ENCODE measurements around the gene BOD1L1.
A peak's percentile ranks its signal among the peaks of the same experiment; 100 is the strongest.

BOD1L1 gene

DNA sequence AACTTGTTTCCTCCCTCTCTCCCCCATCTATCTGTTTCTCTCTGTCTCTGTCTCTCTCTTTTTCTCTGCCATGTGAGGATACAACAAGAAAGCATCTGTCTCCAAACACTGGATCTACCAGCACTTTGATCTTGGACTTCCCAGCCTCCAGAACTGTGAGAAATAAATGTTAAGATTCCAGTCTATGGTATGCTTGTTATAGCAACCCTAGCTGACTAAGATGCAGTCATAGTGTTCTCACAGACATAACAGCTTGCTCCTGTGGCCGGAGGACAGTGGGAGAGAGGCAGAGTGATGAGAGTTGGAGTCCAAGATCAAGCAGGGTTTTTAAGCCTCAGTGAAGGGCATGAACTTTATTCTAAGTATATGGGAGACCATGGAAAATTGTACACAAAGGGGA is 74.4 kb downstream of the BOD1L1 start:
- DNase-seq, result no peak

DNA sequence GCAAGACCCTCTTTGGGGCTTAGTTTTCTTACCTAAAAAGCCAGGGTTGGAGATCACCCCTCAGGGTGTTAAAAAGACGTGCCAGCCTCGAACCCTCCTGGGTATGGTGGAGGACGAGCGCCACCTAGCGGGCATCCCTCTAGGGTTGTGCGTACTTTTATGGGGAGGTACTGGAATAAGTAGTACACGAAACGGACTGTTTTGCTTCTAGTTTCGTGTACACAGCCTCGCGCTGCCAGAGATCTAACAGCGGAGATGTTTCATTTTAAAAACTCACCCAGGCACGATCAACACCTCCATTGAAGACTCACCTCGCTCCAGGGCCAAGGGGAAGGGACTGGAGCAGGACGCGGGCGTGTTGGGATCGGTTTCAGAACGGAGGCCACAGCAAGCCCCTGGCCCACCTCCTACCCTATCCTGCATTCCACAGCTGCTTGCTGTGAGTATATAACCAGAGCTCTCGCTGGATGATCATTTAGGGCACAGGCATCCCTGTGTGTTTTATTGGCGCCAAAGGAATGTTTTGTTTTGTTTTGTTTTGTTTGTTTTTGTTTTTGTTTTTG is 78.5 kb downstream of the BOD1L1 start:
- peak; percentile 79 for DNase-seq

DNA sequence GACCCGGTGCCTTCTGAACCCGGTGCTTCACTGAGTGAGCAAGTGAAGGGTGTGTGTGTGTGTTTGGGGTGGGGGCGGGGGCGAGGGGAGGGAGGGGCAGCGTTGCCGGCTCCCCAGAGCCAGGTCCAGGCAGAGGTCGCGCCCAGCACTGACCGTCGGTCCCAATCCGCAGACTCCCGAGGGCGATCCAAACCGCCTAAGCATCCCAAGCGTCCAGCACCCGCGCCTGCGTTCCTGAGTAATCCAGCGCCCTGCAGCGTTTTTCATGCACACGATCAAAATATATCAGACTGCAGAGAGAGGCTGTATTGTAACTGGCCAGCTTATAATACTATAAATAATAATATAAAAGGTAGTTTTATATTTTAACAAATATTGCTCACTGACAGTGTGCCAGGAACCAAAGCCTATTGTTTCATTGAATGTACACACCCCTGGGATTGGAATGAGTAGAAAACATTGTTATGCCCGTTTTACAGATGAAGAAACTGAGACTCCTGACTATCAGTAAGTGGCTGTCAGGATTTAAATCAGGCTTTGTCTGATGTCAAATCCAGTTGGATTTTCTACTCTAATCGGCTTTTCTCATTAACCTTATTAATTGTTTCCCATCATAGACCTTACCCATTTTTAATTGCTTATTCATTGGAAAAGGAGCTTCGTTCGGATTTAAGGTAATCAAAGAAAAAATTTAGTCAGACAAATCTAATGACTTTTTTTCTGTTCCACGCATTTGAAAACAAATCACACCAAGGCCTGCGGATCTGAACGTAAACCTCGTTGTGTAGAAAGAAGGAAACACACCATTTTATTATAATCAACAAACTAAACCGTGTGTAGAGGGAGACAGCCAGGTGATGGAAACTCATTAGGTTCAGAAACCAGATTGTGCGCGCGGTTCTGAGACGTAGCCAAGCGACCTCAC is 79.2 kb downstream of the BOD1L1 start:
- DNase-seq, result no peak

DNA sequence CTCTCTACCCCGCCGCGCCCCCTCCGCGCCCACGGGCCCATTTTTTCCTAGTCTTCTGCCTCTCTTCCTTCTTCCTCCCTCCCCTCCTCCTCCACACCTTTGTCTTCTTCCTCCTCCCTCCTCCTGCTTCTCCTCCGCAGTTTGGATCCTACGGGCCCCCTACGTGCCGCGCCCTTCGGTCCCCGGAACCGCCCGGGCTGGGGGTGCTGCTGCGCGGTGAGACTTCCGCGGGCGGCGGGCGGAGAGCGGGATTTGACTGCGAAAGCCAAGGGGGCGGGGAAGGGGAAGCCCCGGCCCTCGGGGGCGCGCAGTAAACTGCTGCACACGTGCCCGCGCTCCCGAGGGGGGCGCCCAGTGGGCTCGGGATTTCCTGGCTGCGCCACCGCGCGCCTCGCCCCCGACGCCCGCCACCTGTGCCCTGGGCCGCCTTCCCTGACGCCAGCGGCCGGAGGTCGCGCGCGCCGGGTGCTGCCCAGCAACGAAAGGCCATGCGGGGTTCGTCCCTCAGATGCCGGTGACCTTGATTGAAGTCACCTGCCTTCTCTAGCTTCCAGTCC is 80.0 kb downstream of the BOD1L1 start:
- DNase-seq, result peak; percentile 37

DNA sequence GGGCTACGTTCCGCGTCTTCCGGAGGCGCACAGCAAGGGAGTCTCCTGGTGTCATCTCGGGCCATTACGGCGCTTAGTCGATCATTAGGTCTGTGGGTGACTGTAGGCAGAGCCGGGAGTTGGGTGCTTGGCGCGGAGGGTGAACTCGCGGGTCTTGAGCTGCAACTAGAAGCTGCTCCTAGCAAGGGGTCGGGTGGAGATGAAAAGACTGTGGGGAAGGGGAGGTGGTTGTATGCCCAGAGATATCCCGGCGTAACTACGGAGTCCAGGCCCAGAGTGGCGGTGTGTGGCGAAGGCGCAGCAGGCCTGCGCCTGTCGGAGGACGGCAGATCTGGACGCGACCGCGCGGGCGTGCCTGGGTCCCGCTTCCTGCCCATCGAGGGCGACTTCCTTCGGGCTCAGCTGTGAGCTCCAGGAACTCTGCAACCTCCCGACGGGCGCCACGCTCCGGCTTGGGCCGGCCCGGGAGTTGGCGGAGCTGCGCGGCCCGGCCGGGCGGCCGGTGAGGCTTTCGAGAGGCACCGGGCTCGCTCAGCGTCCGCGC is 80.5 kb downstream of the BOD1L1 start:
- no peak for DNase-seq

DNA sequence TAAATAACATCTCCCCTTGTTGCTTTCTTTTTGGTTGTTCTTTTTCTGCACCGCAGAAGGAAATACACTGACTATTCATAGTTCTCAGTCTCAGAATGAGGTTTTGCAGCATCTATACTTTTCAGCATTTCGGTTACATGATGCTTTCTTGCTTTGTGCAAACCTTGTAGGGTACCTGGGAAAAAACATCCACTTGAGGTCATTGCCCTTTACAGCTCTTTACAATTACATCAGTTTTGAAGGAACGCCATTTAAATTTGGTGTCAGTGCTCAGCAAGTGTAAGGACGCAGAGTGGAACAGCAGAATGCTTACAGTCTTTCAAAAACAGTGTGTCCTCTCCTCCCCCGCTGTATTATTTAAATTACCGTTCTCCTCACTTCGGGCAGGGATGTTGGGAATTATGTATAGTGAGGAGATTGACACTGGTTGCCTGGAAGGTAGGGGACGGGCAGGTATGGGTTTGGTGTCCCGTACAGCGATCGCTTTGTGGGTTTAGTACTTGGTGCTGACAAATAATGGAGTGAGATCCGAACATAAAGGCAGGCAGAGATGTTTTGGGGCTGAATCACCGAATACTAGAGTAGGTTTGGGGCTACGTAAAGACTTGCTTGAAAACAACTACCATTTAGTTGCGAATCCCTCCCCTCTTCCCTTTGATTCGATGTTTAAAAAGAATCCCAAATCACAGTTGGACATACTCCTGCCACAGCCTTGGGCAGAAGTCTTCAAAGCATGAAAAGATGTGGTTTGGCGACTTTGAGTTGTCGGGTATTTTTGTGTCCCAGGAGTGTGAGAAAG is 81.2 kb downstream of the BOD1L1 start:
- no peak for DNase-seq

DNA sequence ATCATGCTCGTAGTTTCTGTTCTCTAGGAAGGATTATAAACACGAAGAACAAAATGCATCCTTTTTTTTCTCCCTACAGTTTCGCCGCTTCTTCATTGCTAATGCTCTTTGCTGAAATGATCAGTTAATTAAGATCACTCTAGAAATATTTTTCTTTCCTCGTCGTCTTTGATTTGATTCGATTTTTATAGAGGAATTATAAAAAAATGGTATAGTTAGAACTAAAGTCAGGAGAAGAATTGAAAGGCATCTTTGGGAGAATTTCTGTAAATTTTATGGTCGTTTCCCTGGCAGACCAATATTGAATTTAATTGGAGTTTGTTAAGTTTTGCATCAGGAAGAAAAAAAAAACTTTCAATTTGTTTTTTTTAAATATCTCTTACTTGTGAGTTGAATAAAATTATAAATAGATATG is 82.1 kb downstream of the BOD1L1 start:
- no peak for DNase-seq

DNA sequence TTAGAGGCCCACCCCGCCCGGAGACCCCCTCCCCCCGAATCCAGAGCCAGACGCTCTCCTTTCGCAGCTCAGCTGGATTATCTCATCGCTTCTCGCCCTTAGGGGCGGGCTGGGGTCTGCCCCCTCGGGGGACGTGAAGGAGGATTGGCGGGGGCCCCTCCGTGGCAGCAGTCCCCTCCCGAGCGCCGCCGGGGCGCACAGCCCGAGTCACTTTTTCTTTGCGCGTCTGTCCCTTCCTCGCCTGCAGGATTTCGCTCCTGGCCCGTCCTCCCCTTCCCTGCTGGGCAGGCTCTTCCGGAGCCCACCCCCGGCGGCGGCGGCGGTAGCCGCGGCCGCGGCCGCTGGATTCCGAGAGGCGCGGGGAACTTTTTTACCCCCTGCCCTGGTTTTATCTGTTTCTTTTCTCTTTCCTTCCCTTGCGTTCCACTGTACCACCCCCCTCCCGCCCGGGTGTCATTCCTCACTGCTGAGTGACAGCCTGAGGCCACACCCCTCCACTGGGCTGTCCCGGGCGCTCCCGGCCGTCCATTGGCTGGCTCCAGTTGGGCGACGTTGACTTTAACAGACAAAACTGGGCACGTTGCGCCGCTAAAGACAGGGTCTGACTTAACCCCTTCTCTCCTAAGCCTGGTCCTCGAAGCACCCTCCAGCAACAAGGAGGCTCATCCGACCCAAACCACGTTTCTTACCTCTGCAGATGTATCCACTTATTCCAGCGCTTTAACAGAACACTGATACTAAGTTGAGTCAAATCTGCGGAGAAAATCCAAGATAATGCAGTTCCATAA is 82.7 kb downstream of the BOD1L1 start:
- DNase-seq, result peak; percentile 29

DNA sequence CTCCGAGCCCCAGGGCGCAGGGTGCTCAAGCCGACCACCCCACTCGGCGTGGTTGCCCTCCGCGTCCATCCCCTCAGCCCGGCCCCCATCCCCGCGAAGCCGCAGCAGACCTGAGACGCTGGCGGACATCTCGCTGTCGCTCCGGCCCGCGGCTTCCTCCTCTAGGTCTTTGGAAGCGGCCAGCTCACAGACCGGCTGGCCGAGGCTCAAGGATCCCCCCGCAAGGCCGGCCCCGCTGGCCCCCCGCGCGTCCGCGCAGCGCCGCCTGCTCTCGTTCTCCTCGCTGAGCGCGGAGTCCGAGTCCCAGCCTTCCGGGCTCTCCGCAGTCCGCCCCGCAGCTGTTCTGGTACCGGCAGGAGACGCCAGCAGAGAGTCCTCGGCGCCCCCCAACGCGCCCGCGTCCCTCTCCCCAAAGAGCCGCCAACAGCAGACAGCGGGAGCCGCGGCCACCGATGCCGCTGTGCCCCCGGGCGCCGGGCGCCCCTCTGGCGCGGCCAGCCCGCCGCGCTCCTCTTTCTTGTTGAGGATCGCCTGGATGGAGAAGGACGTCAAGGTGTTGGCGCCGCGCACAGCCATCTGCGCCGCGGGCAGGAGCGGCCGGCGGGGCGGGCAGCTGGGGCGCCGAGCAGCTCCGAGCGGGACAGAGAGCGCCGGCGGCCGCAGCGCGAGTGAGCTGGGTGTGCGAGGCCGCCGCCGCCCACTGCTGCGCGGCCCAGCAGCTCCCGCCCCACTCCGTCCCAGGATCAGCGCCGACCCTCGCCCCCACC is 83.5 kb downstream of the BOD1L1 start, which contains the start of gene NKX3-2:
Gene NKX3-2 (minus strand): TSS at position 670 of the 767 bp plus-strand sequence. CDS start 94 bp downstream, at position 576.
- DNase-seq, result no peak

DNA sequence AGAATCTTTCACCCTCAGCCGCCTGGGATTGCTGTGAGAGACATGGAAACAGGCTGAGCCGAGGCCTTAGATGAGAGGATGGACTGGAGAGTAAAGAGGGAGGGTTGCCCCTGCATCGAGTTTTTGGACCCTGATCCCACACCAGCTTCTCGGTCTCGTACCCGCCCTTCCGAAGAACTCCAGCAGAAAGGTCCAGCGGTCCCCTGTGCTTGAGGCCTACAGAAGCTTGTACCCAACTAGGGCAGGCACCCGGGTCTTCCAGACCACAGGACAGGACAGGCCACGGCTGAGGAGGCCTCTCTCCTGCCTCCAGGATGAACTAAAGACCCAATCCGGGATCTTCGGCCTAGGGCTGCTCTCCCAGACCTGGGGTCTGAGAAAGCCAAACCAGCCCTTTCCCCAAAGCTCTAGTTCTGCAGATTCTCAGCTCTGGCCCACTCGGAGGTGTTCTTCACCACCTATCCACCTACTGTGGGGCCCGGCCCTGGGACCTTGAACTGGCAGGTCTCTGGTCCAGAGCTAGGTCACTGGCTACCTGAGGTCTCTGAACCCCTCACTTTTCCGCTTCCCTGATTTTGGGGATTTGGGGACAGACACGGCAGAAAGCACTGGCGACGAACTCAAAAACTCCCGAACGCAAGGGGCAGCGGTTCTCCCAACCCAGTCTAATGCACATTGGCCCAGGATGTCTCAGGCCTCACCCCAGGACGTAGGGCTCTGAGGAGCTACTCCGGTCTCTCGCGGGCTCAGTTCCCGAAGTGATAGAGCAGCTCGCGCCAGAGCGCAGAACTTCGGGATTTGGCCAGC is 84.3 kb downstream of the BOD1L1 start:
- DNase-seq, result no peak

DNA sequence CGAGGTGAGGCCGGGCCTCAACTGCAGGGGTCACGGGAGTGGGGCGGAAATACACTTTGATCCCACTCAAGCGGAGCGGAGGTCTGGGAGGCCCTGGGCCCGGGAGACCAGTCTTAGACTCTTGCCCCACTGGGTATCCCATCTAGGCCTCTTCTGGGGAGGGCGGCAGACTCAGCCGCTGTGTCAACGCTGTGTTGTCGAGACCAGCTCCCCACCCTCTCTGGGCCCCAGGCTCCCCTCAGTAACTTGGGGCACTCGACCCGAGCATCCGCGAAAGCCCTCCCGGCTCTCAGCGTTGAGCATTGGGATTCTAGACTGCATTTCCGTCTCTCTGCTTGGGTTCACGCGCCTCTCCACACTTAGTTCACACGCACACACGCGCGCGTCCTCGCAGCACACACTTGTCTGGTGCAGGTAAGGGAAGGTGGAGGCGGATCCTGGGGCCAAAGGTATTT is 84.9 kb downstream of the BOD1L1 start:
- no peak for DNase-seq

DNA sequence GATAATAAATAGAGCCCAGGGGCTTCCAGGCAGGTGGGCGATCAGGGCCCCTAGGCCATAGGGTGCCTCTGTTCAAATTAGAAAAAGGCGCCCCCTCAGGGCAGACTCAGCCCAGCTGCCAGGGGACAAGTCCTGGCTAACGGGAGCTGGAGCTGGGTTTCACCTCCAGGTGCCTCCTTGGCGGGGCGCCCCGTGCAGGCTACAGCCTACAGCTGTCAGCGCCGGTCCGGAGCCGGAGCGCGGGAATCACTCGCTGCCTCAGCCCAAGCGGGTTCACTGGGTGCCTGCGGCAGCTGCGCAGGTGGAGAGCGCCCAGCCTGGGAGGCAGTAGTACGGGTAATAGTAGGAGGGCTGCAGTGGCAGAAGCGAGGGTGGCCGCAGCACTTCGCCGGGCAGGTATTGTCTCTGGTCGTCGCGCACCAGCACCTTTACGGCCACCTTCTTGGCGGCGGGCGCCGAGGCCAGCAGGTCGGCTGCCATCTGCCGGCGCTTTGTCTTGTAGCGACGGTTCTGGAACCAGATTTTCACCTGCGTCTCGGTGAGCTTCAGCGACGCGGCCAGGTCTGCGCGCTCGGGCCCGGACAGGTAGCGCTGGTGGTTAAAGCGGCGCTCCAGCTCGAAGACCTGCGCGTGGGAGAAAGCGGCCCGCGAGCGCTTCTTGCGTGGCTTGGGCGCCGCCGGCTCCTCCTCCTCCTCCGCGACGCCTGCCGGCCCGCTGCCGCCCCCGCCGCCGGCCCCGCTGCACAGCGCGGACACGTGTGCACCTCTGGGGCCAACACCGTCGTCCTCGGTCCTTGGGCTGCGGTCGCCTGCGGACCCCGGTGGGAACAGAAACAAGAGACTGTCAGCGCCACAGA is 85.6 kb downstream of the BOD1L1 start:
- DNase-seq, result peak; percentile 24

DNA sequence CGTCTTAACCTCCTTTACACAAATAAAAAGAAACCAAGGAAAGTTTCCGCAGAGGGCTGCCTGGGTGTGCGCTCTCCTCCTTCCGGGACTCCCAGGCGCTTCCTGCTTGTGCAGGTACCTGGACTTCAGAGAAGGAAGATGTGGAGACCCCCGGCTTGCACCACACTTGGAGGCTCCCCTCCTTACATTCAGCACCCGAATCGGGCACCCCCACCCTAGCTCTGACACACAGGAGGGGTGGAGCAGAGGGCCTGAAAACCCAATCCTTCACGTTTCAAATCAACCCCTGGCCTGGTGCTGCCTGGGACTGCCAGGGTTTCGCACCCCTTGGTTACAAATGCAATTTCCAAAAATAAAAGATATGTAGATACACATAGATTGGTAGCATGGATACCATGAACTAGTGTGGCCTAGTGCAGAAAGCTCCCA is 86.3 kb downstream of the BOD1L1 start:
- DNase-seq, result no peak

DNA sequence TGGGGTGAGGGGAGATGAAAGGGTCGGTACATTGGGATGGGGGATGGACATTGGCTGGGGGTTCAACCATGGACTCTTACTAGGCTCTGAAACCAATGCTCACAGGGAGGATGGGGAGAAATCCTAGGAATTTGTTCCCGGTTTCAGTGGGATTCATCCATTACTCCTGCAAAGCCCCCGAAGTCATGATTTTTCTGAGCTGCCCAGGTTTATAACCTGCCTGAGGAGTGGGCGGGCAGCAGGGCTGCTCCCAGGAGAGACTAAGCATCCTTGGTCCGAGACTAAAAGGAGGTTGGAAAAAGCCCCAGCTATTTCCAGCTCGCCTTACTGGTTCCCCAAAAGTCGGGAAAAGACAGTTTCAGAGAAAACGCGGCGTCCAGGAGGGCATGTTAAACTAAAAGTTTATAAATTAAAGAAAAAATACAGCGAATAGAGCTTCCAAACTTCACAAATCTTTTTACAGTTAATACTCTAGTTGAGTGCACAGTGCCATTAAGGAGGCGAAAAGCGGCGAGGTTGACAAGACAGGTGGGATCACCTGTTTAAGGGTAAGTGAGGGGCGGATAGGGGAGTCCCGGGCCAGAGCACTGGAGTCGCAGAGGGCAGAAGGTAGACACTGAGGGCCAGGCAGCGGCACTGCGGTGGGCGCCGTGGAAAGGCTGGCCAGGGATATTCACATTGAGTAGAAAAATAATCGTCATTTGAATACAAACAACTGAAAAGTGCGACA is 86.9 kb downstream of the BOD1L1 start:
- DNase-seq, result no peak

DNA sequence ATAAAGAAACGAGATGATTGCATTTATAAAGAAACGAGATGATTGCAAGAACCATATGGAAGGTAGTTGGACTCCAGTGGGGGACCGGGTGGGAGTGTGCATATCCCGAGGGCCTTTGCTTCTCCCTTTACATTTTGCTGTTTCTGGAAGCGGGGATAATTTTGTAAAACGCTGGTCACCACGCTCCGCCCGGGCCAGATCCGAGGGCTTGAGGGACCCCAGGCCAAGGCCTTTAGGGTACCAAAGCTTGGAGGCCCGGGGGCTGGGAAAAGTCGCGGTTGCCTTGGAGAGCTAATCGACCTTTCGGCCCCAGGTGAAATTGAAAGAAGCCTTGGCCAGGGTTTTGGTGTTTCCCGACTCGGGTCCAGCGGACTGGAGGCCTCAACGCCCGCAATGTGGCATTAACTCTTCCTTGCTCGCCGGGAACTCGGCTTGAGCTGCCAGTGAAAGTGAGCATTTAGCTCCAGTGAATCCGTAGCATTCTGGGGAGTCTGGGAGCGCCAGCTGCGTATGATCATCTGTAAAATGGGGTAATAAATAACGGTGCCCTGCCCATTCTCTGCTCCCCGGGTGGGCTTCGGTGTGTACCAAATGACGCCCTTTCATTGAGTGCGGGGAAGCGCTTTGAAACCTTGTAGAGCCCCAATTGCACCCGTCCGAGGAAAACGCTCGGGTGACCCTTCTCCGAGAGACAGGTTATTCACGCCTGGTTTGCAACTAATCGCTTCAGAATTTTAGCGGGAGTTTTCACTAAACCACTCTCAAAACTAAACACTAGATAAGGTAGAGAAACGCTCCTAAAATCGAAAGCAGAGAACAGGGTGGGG is 87.7 kb downstream of the BOD1L1 start:
- no peak for DNase-seq

DNA sequence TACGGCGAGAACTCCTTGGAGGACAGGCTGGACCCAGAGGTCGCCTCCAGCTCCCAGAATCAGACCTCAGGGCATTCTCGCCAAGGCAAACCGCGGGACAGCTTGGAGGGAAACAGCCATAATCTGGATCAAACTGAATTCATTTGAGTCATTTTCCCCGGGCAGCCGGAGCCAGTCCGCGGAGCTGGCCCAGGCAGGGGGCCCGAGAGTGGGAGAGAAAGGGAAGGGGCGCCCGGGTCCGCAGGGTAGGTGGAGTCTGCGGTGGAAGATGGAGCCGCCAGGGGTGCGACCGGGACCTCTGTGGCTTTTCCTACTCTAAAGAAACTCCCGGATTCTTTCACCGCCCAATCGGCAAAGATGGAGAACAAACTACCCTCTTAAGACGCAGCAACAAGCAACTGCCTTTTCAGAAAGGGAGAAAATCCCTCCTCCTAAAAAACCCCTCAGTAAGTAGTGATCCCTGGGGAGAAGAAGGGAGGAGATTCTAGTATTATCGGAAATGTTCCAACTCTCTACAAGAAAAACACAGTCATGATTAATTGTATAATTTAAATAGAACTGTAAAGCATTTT is 88.4 kb downstream of the BOD1L1 start:
- DNase-seq, result no peak

DNA sequence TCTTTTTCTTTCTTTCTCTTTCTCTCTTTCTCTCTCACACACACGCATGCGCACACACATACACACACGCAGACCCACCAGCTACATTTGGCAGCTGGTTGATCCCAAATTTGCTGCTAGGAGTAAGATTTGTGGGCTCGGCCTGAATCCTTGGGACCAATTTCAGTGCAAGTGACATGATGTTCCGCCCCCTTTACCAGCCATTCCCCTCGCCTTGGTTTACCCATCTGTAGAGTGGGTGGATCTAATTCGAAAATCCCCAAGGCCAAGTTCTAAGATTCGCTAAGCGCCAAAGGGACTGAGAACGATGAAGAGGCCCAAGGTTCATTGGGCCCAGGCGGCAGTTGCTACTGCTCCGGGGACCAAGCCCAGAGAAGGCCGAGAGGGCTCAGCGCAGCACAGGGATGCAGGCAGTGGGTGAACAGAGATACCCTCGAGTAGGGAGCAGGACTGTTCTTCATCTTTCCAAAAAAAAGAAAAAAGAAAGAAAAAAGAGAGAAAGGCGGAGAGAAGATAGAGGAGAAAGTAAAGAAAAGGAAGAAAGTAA is 89.0 kb downstream of the BOD1L1 start:
- no peak for DNase-seq
